Mesodermal cell (in vitro differentiated cells): ENCODE data around the gene ANKDD1B.

ENCODE experiments used
- H3K27ac ChIP-seq: 2 replicates; pipeline ENCODE4 v1.7.0; 2013; ENCODE audit warnings: mild to moderate bottlenecking, low read depth, low read length, moderate library complexity; ENCODE audit not compliant: severe bottlenecking
- H3K36me3 ChIP-seq: 2 replicates; pipeline ENCODE4 v1.7.1; 2013; ENCODE audit warnings: mild to moderate bottlenecking, low read length, moderate library complexity; ENCODE audit not compliant: control insufficient read depth, insufficient read depth
- H3K4me1 ChIP-seq: one replicate; pipeline ENCODE4 v1.7.1; 2013; ENCODE audit warnings: mild to moderate bottlenecking, low read length; ENCODE audit not compliant: insufficient read depth, control insufficient read depth, poor library complexity, severe bottlenecking
- H3K4me3 ChIP-seq: 2 replicates; pipeline ENCODE4 v1.7.0; 2013; ENCODE audit warnings: low read length, control low read depth, mild to moderate bottlenecking; ENCODE audit not compliant: insufficient read depth, poor library complexity, severe bottlenecking; ENCODE audit errors: extremely low read depth
- H3K9me3 ChIP-seq: 2 replicates; pipeline ENCODE4 v1.7.1; 2013; ENCODE audit warnings: mild to moderate bottlenecking, low read length, moderate library complexity; ENCODE audit not compliant: control insufficient read depth
- WGBS, 2 experiments: methylation state at CpG; one replicate each; pipeline ENCODE4 v1.1.5; 2013; ENCODE audit warnings: missing lambda C conversion rate in 2 of 2; ENCODE audit not compliant: insufficient coverage in 2 of 2; 5-methylcytosine and 5-hydroxymethylcytosine counted together

ANKDD1B gene

DNA sequence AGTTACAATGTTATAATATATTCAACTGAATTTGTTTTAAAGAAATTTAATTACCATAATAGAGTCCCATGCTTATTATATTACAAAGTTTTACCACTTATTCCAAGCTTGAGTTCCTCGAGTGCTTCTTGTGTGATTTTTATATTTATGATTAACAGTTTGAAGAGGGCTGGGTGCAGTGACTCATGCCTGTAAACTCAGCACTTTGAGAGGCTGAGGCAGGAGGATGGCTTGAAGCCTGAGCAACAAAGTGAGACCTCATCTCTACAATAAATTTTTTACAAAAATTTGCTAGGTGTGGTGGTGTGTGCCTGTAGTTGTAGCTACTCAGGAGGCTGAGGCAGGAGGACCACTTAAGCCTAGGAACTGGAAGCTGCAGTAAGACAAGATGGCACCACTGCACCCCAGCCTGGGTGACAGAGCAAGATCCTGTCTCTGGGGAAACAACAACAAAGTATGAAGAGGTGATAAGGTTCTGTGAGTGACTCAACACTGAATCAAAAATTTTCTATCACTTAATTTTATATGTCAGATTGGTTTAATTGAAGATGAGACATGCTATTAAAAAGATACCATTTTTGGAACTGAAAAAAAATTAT lies 96.8 kb downstream of the ANKDD1B start:
- Histone ChIP-seq H3K9me3 (no peaks in the 10 kb centered on the region), H3K27ac (no peak overlapping the region), H3K4me3 (no peak overlapping the region), H3K4me1 (no peaks in the 10 kb centered on the region), H3K36me3 (peaks cover 40% of the 10 kb centered on the region)
- no CpG with 5 or more reads among the region's 1 CpG for WGBS, 2 experiments

DNA sequence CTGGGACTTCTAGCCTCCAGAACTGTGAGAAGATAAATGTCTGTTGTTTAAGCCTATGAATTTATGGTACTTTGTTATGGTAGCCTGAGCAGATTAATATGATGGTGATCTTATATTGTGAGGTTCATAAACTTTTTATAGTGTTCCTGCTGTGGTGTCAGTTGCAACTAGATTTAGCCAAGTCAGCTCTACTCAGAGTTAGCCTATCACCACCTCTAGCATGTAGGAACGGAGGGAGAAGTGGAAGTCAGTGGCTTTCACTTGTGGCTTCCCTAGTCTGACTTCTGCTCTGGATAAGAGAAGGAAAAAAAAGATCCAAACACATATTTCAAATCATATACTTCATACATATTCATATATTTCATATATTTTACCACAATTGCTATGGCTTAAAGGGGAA lies 99.4 kb downstream of the ANKDD1B start:
- Histone ChIP-seq H3K4me1 (no peaks in the 10 kb centered on the region), H3K4me3 (no peak overlapping the region), H3K27ac (no peak overlapping the region), H3K9me3 (no peaks in the 10 kb centered on the region), H3K36me3 (peaks cover 33% of the 10 kb centered on the region)
- WGBS, 2 experiments, result no CpG with 5 or more reads among the region's 1 CpG

DNA sequence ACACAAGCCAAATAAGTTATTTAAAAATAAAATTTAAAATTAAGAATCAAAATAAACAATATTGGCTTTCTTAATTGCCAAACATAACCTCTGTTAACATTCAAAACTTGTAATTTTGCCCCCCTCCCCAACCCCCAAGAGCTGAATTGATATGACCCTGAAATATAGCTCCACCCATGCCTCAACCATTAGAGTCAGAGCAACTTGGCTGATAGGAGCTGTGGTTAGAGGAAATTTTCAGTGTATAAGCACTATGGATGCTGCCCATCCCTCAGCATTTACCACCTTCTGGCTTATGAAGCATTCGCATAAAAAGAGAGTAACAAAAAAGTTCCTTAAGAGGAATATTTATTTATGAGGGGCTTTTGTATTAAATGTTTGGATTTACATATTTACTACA lies 99.9 kb downstream of the ANKDD1B start:
- Histone ChIP-seq H3K27ac (no peak overlapping the region), H3K9me3 (no peaks in the 10 kb centered on the region), H3K4me3 (no peak overlapping the region), H3K4me1 (no peaks in the 10 kb centered on the region), H3K36me3 (peaks cover 33% of the 10 kb centered on the region)
- WGBS, 2 experiments, result no CpG with 5 or more reads among the region's 1 CpG

DNA sequence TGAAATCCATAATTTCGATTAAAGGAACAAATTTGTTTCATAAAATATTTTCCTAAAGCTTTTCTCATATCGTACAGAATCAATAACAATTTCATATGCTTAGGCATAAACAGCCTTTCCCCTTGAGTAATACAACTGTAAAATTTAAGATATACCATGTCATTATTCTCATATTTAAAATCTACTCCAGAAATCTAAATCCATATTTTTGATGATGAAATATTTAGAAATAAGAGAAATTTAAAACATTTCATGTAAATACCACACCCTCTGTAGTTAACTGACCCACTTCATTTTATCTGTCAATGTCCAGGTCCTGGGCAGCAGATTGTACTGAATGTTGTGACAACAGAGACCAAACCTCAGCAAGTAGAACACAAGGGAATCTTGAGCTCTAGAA lies 100.8 kb downstream of the ANKDD1B start:
- Histone ChIP-seq H3K36me3 (peaks cover 33% of the 10 kb centered on the region), H3K4me3 (no peak overlapping the region), H3K4me1 (no peaks in the 10 kb centered on the region), H3K27ac (no peak overlapping the region), H3K9me3 (no peaks in the 10 kb centered on the region)
- 100% methylated on average over 1 of the region's 2 CpGs; no CpG with 5 or more reads in 1 of the 2 experiments for WGBS, 2 experiments

DNA sequence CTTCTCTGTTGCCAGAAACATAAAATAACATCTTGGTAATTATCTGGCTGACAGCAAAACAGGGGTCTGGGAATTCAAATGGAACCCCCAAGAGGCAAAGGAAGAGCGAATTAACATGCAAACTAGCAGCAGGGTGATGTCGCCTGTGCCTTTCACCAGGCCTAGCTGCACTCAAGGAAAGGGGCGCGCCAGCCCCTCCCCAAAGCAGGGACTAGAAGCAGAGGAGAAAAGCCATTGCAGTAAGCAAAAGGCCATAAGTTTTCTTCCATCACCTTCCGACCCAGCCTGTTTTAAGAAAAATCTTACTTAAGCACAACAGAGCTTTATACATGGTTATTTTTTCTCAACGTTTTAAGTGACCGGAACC lies 105.4 kb downstream of the ANKDD1B start:
- H3K4me1 ChIP-seq, result no peaks in the 10 kb centered on the region
- 1 to 2% methylated on average over 7 of the region's 7 CpGs for WGBS, 2 experiments

DNA sequence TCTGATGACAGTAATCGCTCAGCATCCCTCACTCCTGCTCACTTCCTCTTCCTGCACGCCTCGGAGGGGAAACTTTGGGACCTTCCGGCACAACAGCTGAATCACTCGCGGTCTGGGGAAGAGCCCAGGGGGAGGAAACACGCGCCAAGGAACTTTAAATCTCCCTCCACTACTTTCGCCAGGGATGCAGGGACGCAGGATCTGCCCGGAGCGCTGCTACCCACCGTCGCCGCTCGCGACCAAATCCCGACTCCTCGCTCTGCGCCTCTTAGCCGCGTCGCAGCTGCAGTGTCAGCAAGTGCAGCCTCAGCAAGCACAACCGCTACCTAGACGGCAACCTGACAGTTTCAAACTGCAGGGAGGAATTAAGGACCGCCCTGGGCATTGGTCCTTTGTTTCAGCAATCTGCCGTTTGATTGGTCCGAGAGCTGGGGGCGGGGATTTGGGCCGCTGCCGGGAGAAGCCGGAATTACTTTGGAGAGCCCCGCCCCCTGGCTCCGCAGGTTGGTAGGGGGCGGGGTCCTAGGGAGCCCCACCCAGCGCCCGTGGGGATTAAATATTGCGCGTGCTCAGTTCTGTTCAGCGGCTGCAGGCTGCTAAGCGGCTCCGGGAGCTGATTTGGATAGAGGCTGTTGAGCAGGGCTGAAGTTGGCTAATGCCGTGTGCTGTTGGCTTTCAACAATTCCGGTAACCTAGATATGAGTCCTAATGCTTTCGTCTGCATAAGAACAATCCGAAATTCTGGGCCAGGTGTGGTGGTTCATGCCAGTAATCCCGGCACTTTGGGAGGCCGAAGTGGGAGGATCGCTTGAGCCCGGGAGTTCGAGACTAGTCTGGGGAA lies 106.0 kb downstream of the ANKDD1B start, which contains the start of gene POC5:
Gene POC5, minus strand, starts transcription at position 356 of the 841 bp plus-strand sequence. CDS start 4,500 bp downstream, outside the sequence.
- WGBS, 2 experiments, result 10 to 11% methylated on average over 40 to 49 of the region's 51 CpGs

More for the DNA sequence above, 105.4 kb downstream of the ANKDD1B start:
- Histone ChIP-seq H3K9me3 (no peaks in the 10 kb centered on the region), H3K27ac (peak overlapping the region; percentile 94), H3K36me3 (peaks cover 16% of the 10 kb centered on the region), H3K4me3 (peak overlapping the region; percentile 74)

DNA sequence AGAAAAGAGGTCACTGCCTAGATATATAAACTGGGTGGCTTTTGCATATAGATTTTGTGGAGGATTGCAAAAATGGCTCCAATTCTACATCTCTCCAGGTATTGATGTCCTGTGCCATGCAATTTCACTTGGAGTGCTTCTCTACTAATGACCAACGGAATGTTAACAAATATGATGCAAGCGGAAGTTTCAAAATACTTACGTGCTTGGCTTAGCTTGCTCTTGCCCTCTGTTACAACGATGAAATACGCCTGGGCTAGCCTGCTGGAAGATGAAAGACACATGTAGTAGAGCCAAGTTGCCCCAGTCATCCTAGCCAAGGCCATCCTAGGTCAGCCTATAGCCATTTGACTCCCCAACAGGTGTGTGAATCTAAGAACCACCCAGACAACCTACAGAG lies 109.6 kb downstream of the ANKDD1B start:
- H3K4me1 ChIP-seq, result no peaks in the 10 kb centered on the region
- H3K36me3 ChIP-seq, result no peaks in the 10 kb centered on the region
- H3K4me3 ChIP-seq, result no peak overlapping the region
- no peak overlapping the region for H3K27ac ChIP-seq
- peaks cover 4% of the 10 kb centered on the region for H3K9me3 ChIP-seq
- WGBS, 2 experiments, result 84 to 95% methylated on average over 5 of the region's 5 CpGs

More for the DNA sequence above, 106.0 kb downstream of the ANKDD1B start, which contains the start of gene POC5:
- H3K9me3 ChIP-seq, result no peaks in the 10 kb centered on the region
- H3K27ac ChIP-seq, result peak within 1 kb of the TSS; percentile 94
- H3K36me3 ChIP-seq, result peaks cover 16% of the 10 kb centered on the region
- no peaks in the 10 kb centered on the region for H3K4me1 ChIP-seq
- H3K4me3 ChIP-seq, result peak within 1 kb of the TSS; percentile 74
